ENCODE data around the gene ENTPD8. TPM values are rescaled to one million over a fixed set of nuclear protein-coding genes. Genes with fewer than 3 reads are reported as not detected.

The ENTPD8 gene
- total RNA-seq, 2 donors from 2014 or later, result 0.33 to 0.75 TPM

DNA sequence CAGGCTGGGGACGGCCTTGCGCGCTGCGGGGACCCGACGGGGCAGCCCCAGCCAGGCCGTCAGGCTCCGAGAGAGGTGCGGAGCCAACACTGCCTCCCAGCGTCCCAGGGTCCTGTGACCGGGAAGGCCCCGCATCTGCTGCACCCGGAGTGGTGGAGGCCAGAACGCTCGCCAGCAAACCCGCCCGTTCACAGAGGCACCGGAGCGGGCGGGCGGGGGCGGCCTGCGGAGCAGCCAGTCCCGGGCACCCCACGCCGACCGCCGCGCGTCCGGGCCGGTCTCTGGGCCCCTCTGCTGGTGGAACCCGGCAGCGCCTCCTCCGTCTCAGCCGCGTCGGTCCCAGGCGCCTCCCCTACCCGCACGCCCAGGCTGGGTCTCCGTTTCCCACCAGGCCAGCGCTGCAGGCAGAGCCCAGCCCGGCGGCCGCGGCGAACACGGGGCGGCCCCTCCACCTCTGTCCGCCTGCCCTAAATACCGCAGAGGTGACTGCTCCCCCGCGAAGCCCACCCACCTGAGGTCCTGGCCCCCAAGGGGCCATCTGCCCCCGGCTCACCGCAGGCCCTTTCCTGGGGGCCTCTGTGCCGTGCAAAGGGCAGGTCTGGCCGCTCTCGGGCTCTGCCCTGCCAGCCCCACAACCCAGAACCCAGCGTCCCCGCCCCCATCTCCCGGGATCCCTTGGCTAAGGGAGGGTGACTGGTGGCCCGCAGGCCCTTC lies 34.1 kb downstream of the ENTPD8 start:
- H3K9ac ChIP-seq (ENCODE audit: extremely low read depth, low read length, poor library complexity, severe bottlenecking), result no peak overlapping the region
- Mint-ChIP-seq H3K9me3 (peaks cover 7% of the 10 kb centered on the region), H3K4me3 (no peak overlapping the region)

DNA sequence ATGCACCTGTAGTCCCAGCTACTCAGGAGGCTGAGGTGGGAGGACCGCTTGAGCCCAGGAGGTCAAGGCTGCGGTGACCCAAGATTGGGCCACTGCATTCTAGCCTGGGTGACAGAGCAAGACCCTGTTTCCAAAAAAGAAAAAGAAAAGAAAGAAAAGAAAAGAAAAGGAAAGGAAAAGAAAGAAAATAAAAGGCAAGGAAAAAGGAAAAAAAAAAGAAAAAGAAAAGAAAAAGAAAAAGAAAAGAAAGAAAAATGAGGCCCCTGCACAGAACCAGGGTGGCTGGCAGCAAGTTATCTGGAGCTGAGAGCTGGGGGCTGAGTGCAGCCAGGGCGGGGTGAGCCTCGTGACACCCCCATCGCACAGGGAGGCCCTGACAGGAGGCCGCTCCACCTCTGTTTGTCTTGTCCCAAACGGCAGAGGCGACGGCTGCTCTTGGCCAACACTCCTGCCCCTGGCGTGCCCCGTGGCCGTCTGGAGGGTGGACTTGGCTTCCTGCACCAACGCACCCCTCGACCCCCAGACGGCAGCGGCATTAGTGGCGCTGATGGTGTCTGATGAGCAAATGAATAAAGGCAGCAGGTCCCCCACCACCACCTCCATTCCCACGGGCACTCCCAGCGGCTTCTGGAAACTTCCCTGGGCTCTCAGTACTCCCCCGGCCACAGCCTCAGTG lies 34.9 kb downstream of the ENTPD8 start:
- DNase-seq, result no peak
- H3K27me3 ChIP-seq (ENCODE audit: control insufficient read depth, insufficient read depth, low read length, poor library complexity, severe bottlenecking), result no peaks in the 10 kb centered on the region
- no peaks in the 10 kb centered on the region for H3K4me1 Mint-ChIP-seq
- peaks cover 15% of the 10 kb centered on the region for H3K9me3 Mint-ChIP-seq
- no peak overlapping the region for H3K4me3 Mint-ChIP-seq
- no peak overlapping the region for H3K4me3 ChIP-seq (ENCODE audit: low read length)
- peaks cover 5% of the 10 kb centered on the region for H3K27me3 Mint-ChIP-seq (ENCODE audit: insufficient read depth)
- peaks cover 12% of the 10 kb centered on the region for H3K36me3 Mint-ChIP-seq (ENCODE audit: low read depth)
- 86 to 87% methylated on average over 14 to 20 of the region's 20 CpGs for WGBS, 2 experiments (ENCODE audit: insufficient coverage in 1 of 2, insufficient read length in 1 of 2)
- H3K4me1 ChIP-seq (ENCODE audit: control insufficient read depth, insufficient read depth, low read length), result no peaks in the 10 kb centered on the region
- no peaks in the 10 kb centered on the region for H3K36me3 ChIP-seq (ENCODE audit: control insufficient read depth, insufficient read depth, low read length)
- H3K9me3 ChIP-seq (ENCODE audit: control insufficient read depth, low read length), result no peaks in the 10 kb centered on the region
- no peak overlapping the region for H3K27ac ChIP-seq (ENCODE audit: low read depth, low read length)
- H3K27ac Mint-ChIP-seq, result no peak overlapping the region
- TF ChIP-seq, protein P1, sequence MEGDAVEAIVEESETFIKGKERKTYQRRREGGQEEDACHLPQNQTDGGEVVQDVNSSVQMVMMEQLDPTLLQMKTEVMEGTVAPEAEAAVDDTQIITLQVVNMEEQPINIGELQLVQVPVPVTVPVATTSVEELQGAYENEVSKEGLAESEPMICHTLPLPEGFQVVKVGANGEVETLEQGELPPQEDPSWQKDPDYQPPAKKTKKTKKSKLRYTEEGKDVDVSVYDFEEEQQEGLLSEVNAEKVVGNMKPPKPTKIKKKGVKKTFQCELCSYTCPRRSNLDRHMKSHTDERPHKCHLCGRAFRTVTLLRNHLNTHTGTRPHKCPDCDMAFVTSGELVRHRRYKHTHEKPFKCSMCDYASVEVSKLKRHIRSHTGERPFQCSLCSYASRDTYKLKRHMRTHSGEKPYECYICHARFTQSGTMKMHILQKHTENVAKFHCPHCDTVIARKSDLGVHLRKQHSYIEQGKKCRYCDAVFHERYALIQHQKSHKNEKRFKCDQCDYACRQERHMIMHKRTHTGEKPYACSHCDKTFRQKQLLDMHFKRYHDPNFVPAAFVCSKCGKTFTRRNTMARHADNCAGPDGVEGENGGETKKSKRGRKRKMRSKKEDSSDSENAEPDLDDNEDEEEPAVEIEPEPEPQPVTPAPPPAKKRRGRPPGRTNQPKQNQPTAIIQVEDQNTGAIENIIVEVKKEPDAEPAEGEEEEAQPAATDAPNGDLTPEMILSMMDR (conservative IDR thresholded peaks at IDR 0.05), result no peak
- H3K9ac ChIP-seq (ENCODE audit: extremely low read depth, low read length, poor library complexity, severe bottlenecking), result no peak overlapping the region

More for the DNA sequence above, 34.1 kb downstream of the ENTPD8 start:
- no peaks in the 10 kb centered on the region for H3K27me3 ChIP-seq (ENCODE audit: control insufficient read depth, insufficient read depth, low read length, poor library complexity, severe bottlenecking)
- Mint-ChIP-seq H3K27ac (no peak overlapping the region), H3K36me3 (ENCODE audit: low read depth) (peaks cover 9% of the 10 kb centered on the region), H3K4me1 (no peaks in the 10 kb centered on the region), H3K27me3 (ENCODE audit: insufficient read depth) (peaks cover 5% of the 10 kb centered on the region)
- no peak overlapping the region for H3K4me3 ChIP-seq (ENCODE audit: low read length)
- 13 to 16% methylated on average over 27 to 63 of the region's 63 CpGs for WGBS, 2 experiments (ENCODE audit: insufficient coverage in 1 of 2, insufficient read length in 1 of 2)
- peak; percentile 94 for DNase-seq
- H3K27ac ChIP-seq (ENCODE audit: low read depth, low read length), result no peak overlapping the region
- TF ChIP-seq, protein P1 (conservative IDR thresholded peaks at IDR 0.05), result peak; percentile 92
- no peaks in the 10 kb centered on the region for H3K36me3 ChIP-seq (ENCODE audit: control insufficient read depth, insufficient read depth, low read length)
- no peaks in the 10 kb centered on the region for H3K4me1 ChIP-seq (ENCODE audit: control insufficient read depth, insufficient read depth, low read length)
- no peaks in the 10 kb centered on the region for H3K9me3 ChIP-seq (ENCODE audit: control insufficient read depth, low read length)

DNA sequence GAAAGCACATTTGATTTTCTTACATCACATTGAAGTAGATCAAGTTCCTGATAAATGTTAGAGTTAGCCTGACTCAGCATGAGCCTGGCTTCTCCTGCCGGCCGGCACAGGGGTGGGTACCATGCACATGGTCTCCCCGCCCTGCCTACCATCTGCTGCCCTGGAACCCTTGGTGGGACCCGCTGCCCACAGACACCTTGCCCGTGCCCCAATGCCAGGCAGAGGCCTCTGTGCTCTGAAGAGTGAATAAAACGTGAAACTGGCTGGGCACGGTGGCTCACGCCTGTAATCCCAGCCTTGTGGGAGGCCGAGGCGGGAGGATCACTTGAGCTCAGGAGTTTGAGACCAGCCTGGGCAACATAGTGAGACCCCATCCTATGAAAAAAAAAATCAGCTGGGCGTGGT lies 35.5 kb downstream of the ENTPD8 start:
- Histone ChIP-seq H3K9ac (ENCODE audit: extremely low read depth, low read length, poor library complexity, severe bottlenecking) (no peak overlapping the region), H3K27ac (ENCODE audit: low read depth, low read length) (no peak overlapping the region), H3K27me3 (ENCODE audit: control insufficient read depth, insufficient read depth, low read length, poor library complexity, severe bottlenecking) (no peaks in the 10 kb centered on the region), H3K4me1 (ENCODE audit: control insufficient read depth, insufficient read depth, low read length) (no peaks in the 10 kb centered on the region), H3K4me3 (ENCODE audit: low read length) (no peak overlapping the region), H3K9me3 (ENCODE audit: control insufficient read depth, low read length) (no peaks in the 10 kb centered on the region), H3K36me3 (ENCODE audit: control insufficient read depth, insufficient read depth, low read length) (no peaks in the 10 kb centered on the region)
- Mint-ChIP-seq H3K9me3 (peaks cover 17% of the 10 kb centered on the region), H3K36me3 (ENCODE audit: low read depth) (peaks cover 12% of the 10 kb centered on the region), H3K27ac (no peak overlapping the region), H3K4me1 (no peaks in the 10 kb centered on the region), H3K27me3 (ENCODE audit: insufficient read depth) (peaks cover 5% of the 10 kb centered on the region), H3K4me3 (no peak overlapping the region)
- WGBS, 2 experiments (ENCODE audit: insufficient coverage in 1 of 2, insufficient read length in 1 of 2), result 94 to 95% methylated on average over 10 to 11 of the region's 11 CpGs
- TF ChIP-seq, protein P1 (conservative IDR thresholded peaks at IDR 0.05), result no peak
- no peak for DNase-seq
